Hematopoietic multipotent progenitor cell treated with erythropoietin and hydrocortisone succinate and interleukin-3 and kit ligand, for 4 days (in vitro differentiated cells): Measurements from ENCODE around the gene CACNG4.
A peak's percentile ranks its signal among the peaks of the same experiment; 100 is the strongest.

Source experiments
- DNase-seq: peaks from one replicate; pipeline ENCODE4 v3.0.0-alpha.2; 2015

Gene CACNG4

DNA sequence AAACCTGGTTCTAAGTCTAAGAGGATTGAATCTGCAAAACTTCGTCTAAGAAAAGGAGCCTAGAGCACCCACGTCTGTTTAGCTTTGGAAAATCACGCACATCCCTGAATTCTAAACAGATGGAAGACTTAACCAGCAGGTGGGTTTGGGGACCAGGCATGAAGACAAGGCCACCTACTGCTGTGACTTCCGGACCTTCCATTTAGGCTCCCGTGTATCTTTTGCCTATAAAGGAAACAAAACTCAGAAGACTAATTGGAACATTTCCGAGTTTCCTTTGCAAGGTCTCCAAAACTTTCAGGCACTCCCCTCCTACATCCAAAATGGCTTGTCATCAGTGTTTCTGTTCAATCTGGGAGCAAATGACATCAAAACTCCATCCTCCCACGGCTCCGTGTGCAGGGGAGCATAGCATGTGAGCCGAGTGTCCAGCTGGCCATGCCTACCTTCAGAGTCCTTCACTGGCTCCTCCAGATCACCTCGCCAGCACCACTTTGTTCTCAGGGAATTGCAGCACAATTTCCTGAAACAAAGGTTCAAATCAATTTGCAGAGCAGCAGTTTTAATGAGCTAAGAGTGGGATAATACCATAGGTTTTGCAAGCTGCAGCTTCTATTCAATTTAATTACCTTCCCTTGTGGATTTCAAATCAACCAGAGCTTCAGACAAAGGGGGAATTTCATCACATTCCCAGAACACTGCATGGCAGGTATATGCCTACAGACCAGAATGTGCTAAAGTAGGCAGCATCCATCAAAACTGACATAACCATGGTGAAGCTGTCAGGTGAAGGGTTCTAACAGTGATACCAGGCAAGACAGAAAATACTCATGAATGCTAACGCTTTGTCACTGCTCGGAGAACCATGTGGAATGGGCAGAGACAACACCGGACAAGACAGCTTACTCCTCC lies 103.3 kb downstream of the CACNG4 start:
- no peak for DNase-seq

- no peak for DNase-seq
These were observed 104.5 kb downstream of the CACNG4 start for GRCh38 chr17:67068999-67069398.

- no peak for DNase-seq
These were observed 105.2 kb downstream of the CACNG4 start for GRCh38 chr17:67069603-67070136.

DNA sequence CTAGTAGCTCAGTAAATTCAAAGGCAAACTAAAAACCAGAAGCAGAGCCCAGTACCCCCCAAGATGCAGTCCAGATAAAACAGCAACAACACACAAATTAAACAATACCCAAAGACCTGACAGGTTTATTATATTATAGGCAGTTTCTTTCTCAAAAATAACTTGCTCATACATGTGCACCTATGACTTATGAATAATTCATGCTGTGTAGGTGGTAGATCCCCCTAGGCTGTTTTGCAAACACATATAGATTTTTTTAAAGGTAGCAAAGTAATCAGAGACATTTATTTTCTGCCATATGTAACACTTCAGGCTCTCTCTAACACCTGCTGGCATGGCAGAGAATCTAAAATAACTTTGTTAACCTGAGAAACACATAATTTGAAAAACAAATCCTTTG lies 107.1 kb downstream of the CACNG4 start:
- no peak for DNase-seq

GRCh38 chr17:67072885-67073284 lies 108.4 kb downstream of the CACNG4 start:
- DNase-seq: no peak

DNA sequence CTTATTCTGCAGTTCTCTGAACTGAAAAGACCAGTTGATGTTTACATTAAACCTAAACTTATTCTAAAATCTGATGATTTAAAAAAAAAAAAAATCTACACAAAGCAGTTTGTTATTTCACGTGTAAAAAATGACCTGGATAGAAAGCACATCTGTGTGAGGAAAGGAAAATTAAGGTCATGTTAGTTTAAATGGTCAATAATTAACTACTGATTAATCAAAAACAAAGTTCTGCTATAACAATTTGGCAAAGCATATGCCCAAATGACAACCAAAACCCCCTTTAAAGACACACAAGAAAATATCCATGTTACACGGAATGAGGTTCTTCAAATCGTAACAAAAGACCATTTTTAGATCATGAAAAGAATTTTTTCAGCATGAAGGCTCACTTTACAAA lies 110.3 kb downstream of the CACNG4 start:
- DNase-seq: no peak

- no peak for DNase-seq
These were observed 111.8 kb downstream of the CACNG4 start for GRCh38 chr17:67076290-67076689.

- DNase-seq: no peak
These were observed 113.8 kb downstream of the CACNG4 start for GRCh38 chr17:67078292-67078691.

- no peak for DNase-seq
These were observed 115.0 kb downstream of the CACNG4 start for GRCh38 chr17:67079491-67079890.

DNA sequence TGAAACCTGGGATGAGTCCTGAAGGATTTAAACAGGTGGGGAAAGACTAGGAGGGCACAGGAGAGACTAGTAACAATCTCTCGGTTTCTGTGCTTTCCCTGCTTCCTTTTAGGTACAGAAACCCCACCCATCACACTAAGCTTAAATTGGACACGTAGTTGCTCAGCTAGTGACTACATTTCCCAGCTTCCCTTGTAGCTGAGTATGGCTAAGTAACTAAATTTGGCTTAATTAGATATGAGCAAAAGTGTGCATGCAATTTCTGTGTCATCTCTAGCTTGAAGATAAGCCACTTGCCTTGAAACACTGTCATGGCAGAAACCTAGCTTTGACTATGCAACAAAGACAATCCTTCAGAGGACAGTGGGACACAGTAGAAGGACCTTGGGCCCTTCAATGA lies 116.3 kb downstream of the CACNG4 start:
- DNase-seq: peak; percentile 15

DNA sequence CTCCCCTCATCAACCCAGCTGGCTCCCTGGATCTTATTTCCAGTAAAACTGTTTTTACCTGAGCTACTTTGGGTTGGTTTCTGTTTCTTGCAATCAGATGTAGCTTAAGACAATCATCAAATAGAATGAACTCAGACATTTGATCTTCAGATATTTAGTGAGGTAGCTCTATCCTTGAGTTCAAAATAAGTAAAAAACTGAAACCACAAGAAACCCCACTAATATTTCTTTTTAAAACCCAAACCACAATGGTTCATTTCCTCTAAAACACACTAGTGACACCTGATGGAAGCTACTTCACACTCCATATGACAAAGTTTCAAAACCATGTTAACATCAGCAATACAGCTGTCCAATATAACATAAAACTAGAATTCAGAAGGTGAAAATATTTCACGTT lies 117.6 kb downstream of the CACNG4 start:
- peak; percentile 48 for DNase-seq
